A204.1 (cell line): ENCODE measurements around the gene FGF2.
"Not testable (repeated sequence)": the region's sequence is repeated elsewhere in the genome, so short reads cannot be mapped to it uniquely, and the experiment has no call there.

ENCODE experiments used
- FAIRE-seq: peaks from 2 replicates; lab custom pipeline; 2012; peaks lifted over from hg19 to GRCh38; lab: Jason Lieb, UNC

FGF2 gene

DNA sequence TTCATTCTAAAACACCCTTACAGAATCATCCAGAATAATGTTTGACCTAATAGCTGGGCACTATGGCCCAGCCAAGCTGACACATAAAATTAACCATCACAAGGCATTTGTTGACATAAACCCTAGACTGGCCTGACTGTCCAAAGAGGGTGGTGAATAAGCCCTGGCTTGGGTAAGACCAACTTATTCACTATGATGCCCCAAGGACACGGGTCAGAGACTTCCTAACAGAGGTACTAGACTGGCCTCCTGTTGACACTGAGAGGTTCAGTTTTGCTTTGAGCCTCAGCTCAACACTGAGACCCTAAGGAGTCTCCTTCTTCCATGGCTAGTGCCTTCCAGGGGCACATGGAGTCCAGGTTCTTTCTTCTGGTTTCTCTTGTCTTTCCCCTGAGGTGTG is 21.3 kb downstream of the FGF2 start:
- no peak for FAIRE-seq

- FAIRE-seq: not testable (repeated sequence)
Measured at GRCh38 chr4:122849789-122850188, 23.2 kb downstream of the FGF2 start.

GRCh38 chr4:122851568-122851967 is 24.9 kb downstream of the FGF2 start:
- FAIRE-seq: no peak

DNA sequence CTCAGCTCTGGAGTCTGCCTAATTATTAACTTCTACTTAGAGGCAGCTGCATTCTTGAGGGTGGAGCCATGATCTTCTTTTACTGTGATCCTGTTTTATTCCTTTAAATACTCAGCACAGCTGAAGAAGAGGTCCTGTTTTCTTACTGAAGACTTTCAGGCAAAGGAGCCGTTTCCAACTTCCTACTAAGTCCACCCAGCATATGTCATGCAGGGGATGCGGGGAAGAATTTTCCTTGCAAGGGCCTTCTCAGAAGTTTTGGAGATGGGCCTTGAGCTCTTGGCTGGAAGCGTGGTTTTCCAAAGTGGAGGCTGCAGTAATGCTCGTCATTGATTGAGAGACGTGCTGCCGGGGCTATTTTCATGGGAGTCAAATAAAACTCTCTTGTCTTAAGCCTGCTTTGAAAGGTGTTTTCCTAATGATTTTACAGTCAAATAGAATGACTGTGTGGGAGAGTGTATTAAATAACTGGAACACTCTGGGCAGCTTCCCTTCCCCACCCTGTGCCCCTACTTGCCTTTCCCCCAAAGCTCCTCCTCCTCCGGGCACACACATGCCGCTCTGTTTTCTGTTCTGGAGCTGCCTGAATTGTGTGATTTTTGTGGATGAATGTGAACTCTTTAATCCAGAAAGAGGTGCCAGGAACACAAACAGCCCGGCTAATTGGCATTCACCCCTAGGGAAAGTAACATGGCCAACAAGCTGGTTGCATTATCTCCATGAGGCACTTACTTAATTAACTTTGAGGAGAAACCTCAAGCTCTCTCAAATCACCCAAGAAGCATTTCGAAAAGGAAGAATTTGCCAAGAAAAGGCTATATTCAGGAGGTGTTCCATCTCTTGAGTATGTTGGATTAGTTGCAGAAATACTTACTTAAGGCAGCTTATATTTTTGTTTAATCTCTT is 28.1 kb downstream of the FGF2 start:
- FAIRE-seq: no peak

- no peak for FAIRE-seq
Measured at GRCh38 chr4:122855353-122855890, 28.8 kb downstream of the FGF2 start.

DNA sequence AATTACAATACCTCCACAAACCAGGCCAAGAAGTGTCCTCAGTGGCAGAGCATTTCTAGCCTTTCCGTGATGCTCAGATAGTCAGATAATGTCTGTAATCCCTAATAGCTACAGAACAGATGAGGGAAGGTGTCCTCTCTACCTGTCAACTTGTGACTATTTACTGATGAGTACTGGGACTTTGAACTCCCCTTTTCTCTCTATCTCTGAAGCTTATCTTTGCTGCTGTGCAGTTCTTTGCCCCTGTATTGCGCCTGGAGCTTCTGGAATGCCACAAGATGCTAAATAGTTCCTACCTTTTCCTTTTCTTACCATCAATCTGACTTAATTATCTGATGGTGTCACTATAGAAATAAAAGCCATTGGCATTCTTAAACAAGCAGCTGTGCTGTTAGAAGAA is 30.5 kb downstream of the FGF2 start:
- FAIRE-seq: no peak

- FAIRE-seq: no peak
Measured at GRCh38 chr4:122858705-122859104, 32.1 kb downstream of the FGF2 start.

- no peak for FAIRE-seq
Measured at GRCh38 chr4:122861172-122861943, 34.7 kb downstream of the FGF2 start.

- FAIRE-seq: no peak
Measured at GRCh38 chr4:122863639-122864038, 37.0 kb downstream of the FGF2 start.

DNA sequence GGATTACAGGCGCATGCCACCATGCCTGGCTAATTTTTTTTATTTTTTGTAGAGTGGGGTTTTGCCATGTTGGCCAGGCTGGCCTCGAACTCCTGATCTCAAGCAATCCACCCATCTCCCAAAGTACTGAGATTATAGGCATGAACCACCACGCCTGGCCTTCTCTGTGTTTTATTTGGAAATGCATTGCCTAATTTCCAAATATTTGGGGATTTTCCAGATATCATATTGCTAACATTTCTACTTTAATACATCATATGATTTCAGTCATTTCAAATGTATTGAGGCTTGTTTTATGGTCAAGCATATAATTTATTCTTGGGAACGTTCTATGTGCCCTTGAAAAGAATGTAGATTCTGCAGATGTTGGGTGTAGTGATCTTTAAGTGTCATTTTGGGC is 38.8 kb downstream of the FGF2 start:
- FAIRE-seq: no peak

GRCh38 chr4:122868235-122868634 is 41.6 kb downstream of the FGF2 start:
- not testable (repeated sequence) for FAIRE-seq

- no peak for FAIRE-seq
Measured at GRCh38 chr4:122873146-122873545, 46.5 kb downstream of the FGF2 start.

DNA sequence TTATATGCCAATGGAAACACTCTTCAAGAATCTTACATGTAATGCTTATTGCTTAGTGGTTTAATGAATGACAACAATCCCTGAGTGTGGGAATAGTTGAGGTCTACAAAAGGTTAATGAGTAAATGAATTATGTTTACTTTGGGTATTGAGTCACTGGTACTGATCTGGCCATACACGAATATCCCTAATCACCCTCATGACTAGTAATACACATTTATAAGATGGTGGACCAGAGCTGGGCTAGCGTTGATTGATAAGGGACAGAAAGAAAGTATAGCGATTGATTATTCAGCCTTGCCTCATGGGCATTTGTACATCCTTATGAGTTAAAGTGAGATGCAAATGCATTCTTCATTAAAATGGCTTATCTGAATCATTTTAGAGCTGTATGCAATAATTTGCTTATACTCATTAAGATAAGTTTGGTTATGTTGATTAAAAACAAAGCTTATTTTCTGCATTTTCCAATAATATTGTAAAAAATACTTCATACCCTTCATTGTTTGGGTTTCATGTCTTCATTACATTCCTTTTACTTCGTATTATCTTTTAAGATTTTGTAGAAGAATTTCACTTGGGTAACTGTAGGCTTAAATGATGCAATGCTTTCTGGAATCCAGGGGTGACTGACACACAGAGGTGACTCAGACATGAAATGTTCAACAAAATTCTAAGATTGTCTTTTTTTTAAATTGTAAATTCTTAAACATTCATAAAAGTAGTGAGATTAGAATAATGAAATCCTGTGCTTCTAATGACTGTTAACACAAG is 47.4 kb downstream of the FGF2 start:
- no peak for FAIRE-seq

DNA sequence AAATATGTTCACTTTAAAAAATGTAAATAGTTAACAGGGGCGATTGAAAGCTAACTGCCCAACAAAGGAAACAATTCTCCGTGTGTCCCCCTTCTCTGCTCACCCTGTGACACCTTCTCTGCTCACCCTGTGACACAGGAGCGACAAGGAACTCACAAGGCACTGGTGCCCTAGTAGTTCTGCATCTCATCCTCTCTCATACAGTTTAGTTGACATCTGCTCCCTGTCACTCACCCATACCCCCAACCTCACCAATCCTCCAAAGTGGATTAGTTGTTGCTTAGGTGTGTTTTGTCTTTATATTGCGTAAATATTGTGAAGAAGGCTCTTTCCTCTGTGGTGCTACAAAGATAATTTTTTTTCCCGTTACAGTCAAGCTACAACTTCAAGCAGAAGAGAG is 49.3 kb downstream of the FGF2 start:
- no peak for FAIRE-seq

GRCh38 chr4:122876456-122876855 is 49.8 kb downstream of the FGF2 start:
- FAIRE-seq: no peak

DNA sequence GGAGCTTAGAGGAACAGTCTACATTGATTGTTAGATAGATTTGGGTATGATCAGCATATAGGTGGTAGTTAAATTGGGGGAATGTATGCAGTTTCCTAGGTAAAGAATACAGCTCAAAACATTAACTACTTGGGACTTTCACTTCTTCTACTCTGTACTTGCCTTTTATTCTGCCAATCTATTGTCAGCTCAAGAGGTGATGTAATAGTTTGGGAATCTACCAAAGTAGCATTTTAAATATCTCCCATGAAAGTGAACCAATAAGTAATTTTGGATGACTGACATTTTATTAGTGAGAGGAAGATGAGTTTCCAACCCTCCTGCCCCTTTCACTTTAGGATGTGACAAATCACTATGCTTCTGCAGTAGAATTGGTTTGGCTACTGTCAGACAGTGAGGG is 52.4 kb downstream of the FGF2 start:
- no peak for FAIRE-seq

- FAIRE-seq: no peak
Measured at GRCh38 chr4:122882857-122883735, 56.5 kb downstream of the FGF2 start.

- FAIRE-seq: no peak
Measured at GRCh38 chr4:122884499-122884898, 57.9 kb downstream of the FGF2 start.

GRCh38 chr4:122889726-122890125 is 63.1 kb downstream of the FGF2 start:
- FAIRE-seq: no peak

DNA sequence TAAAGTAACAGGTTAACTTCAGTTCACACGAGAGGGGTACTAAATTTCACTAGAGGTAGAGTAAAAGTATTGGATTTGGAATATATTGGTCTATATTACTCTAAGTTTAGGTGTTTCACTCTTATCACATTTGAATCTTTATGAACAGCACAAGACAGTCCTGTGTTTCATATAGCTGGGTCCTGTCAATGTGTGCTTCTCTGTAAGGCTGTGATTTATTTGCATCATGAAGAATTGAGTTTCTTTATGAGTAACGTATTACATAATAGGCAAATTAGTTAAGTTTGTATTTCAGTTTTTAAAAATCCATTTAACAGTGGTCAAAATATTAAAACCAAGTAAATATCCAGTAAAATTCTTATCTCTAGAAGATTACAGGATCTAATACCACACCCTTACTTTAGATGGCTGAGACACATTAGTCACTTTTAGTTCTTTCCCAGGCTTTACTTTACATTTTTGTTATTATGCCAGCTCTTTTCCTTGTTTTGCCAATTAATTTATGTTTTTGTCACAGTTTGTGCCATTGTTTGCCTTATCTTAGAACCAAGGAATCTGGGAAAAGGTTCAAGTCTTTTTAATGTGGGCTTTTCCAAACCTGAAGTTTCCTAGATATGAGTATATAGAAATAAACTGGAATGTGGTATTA is 63.6 kb downstream of the FGF2 start:
- FAIRE-seq: peak; percentile 27

DNA sequence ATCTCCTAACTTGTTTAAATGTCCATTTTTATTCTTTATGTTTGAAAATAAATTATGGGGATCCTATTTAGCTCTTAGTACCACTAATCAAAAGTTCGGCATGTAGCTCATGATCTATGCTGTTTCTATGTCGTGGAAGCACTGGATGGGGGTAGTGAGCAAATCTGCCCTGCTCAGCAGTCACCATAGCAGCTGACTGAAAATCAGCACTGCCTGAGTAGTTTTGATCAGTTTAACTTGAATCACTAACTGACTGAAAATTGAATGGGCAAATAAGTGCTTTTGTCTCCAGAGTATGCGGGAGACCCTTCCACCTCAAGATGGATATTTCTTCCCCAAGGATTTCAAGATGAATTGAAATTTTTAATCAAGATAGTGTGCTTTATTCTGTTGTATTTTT is 68.2 kb downstream of the FGF2 start:
- FAIRE-seq: no peak
